ELF-1 (cell line): Measurements from ENCODE around the gene GLI1.

Experiments used
- DNase-seq: peaks from one replicate; pipeline ENCODE4 v3.0.0-alpha.2; 2016; ENCODE audit warnings: low read depth, low spot score

GLI1 gene

GRCh38 chr12:57461276-57461916, 1.8 kb downstream of the GLI1 start:
- peak; percentile 91 for DNase-seq

- peak; percentile 63 for DNase-seq
Observed at GRCh38 chr12:57461917-57462250, 2.3 kb downstream of the GLI1 start.

GRCh38 chr12:57462251-57462911, 2.8 kb downstream of the GLI1 start:
- DNase-seq, result peak; percentile 97

- no peak for DNase-seq
Observed at GRCh38 chr12:57462912-57463253, 3.3 kb downstream of the GLI1 start.

- no peak for DNase-seq
Observed at GRCh38 chr12:57464569-57464968, 5.0 kb downstream of the GLI1 start.

- no peak for DNase-seq
Observed at GRCh38 chr12:57465030-57465746, 5.6 kb downstream of the GLI1 start.

- no peak for DNase-seq
Observed at GRCh38 chr12:57465747-57466505, 6.3 kb downstream of the GLI1 start.

- no peak for DNase-seq
Observed at GRCh38 chr12:57467212-57467874, 7.8 kb downstream of the GLI1 start.

- DNase-seq, result no peak
Observed at GRCh38 chr12:57467915-57468314, 8.3 kb downstream of the GLI1 start.

- DNase-seq, result no peak
Observed at GRCh38 chr12:57469296-57470164, 9.9 kb downstream of the GLI1 start.

GRCh38 chr12:57470286-57470969, 10.8 kb downstream of the GLI1 start:
- no peak for DNase-seq

GRCh38 chr12:57470970-57471656, 11.5 kb downstream of the GLI1 start:
- no peak for DNase-seq

GRCh38 chr12:57471661-57472060, 12.1 kb downstream of the GLI1 start:
- DNase-seq, result no peak

- no peak for DNase-seq
Observed at GRCh38 chr12:57472391-57472790, 12.8 kb downstream of the GLI1 start.

- no peak for DNase-seq
Observed at GRCh38 chr12:57473392-57473791, 13.8 kb downstream of the GLI1 start.

GRCh38 chr12:57473886-57474285, 14.3 kb downstream of the GLI1 start:
- no peak for DNase-seq

- DNase-seq, result no peak
Observed at GRCh38 chr12:57474430-57474829, 14.8 kb downstream of the GLI1 start.

- no peak for DNase-seq
Observed at GRCh38 chr12:57474862-57475261, 15.3 kb downstream of the GLI1 start.

GRCh38 chr12:57475271-57476161, 15.9 kb downstream of the GLI1 start:
- DNase-seq, result peak; percentile 54
